GM12892 (cell line): Measurements from ENCODE around the gene DVL2.

Experiments
- POLR2A ChIP-seq: IDR thresholded peaks from 2 replicates; pipeline ENCODE4 v1.6.1; 2011; ENCODE audit warnings: low read depth, low read length, control low read depth
- TAF1 ChIP-seq: IDR thresholded peaks from 2 replicates; pipeline ENCODE4 v1.6.1; 2011; ENCODE audit warnings: low read depth, mild to moderate bottlenecking, control low read depth, low read length, borderline replicate concordance

DNA sequence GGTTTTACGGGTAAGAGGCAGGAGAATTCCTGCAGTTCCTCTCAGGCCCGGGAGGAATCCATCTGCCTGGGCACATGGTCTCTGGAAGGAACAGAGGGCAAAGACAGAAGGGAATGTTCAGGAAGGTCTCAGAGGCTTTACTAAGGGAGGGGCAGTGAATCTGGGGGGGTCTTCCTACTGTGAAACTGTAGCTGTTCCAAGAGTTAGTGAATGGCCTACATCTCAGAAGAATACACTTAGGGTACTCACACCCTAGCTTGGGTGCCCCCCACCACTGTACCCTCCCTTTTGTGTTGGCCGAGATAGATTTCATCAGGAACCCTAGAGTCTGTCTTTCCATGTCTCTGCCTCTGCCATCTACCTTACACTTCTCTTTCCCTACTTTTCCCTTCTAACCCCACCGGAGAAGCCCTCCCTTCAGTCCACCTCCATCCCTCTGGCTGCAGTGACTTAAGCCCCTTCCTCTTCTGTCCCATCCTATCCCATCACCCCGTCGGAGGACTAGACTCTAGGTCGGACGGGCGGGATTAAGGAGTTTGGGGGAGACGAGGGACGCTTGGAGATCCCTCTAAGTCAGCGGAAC, 15.0 kb downstream of the DVL2 start:
- TF ChIP-seq POLR2A (no peak), TAF1 (no peak)
